HCT116 (cell line): ENCODE data around the gene TUBA1B.
"Not testable (repeated sequence)": the region's sequence is repeated elsewhere in the genome, so short reads cannot be mapped to it uniquely, and the experiment has no call there.

Experiments
- POLR2A ChIP-seq: IDR thresholded peaks from 2 replicates; pipeline ENCODE4 v1.7.0; 2011; ENCODE audit warnings: borderline replicate concordance; ENCODE audit not compliant: insufficient read depth, insufficient read length; ENCODE audit errors: extremely low read depth
- SP1 ChIP-seq: IDR thresholded peaks from 2 replicates; pipeline ENCODE4 v1.6.1; 2012; ENCODE audit warnings: low read depth
- TF ChIP-seq, protein P1 (sequence below): IDR thresholded peaks from 2 replicates; pipeline ENCODE4 v1.6.1; 2012
- TF ChIP-seq, protein P2 (sequence below), 3 experiments: fragments of 200-600 bp in 1 of 3; sonication (generic) in 1 of 3; IDR thresholded peaks in 2 of 3; conservative IDR thresholded peaks in 1 of 3; 2 replicates each; pipeline ENCODE4 v1.5.1; 2012 to 2017; ENCODE audit warnings: low read depth in 2 of 3, low read length in 2 of 3, antibody characterized with exemption in 1 of 3, borderline replicate concordance in 1 of 3, control low read depth in 1 of 3, mild to moderate bottlenecking in 1 of 3, mixed read lengths in 1 of 3, mixed run types in 1 of 3, moderate library complexity in 1 of 3; ENCODE audit not compliant: insufficient read depth in 1 of 3

DNA sequence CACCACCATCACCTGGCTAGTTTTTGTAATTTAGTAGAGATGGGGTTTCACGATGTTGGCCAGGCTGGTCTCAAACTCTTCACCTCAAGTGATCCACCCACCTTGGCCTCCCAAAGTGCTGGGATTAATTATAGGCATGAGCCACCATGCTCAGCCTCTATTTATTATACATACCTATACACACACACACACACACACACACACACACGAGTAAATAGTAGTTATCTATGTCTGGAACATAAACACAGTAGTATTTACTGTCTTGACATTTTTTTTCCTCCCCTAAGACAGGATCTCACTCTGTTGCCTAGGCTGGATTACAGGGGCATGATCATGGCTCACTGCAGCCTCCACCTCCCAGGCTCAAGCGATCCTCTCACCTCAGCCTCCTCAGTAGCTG, 5.8 kb upstream of the TUBA1B start:
- TF ChIP-seq, protein P1, sequence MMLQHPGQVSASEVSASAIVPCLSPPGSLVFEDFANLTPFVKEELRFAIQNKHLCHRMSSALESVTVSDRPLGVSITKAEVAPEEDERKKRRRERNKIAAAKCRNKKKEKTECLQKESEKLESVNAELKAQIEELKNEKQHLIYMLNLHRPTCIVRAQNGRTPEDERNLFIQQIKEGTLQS = not testable (repeated sequence)
- TF ChIP-seq, protein P2, sequence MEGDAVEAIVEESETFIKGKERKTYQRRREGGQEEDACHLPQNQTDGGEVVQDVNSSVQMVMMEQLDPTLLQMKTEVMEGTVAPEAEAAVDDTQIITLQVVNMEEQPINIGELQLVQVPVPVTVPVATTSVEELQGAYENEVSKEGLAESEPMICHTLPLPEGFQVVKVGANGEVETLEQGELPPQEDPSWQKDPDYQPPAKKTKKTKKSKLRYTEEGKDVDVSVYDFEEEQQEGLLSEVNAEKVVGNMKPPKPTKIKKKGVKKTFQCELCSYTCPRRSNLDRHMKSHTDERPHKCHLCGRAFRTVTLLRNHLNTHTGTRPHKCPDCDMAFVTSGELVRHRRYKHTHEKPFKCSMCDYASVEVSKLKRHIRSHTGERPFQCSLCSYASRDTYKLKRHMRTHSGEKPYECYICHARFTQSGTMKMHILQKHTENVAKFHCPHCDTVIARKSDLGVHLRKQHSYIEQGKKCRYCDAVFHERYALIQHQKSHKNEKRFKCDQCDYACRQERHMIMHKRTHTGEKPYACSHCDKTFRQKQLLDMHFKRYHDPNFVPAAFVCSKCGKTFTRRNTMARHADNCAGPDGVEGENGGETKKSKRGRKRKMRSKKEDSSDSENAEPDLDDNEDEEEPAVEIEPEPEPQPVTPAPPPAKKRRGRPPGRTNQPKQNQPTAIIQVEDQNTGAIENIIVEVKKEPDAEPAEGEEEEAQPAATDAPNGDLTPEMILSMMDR (IDR thresholded peaks at IDR 0.05 in 2 of 3, conservative IDR thresholded peaks at IDR 0.05 in 1 of 3; ENCODE audit: borderline replicate concordance in 1 of 3, insufficient read depth in 1 of 3, low read depth in 2 of 3, low read length in 2 of 3) = not testable (repeated sequence)
- TF ChIP-seq SP1, POLR2A: not testable (repeated sequence)
